GM12873 (cell line): ENCODE data around the gene NTHL1.

Experiments used
- CTCF ChIP-seq: IDR thresholded peaks from 2 replicates; pipeline ENCODE4 v1.5.1; 2012; ENCODE audit warnings: low read depth, mild to moderate bottlenecking, moderate library complexity, low read length, control low read depth; ENCODE audit not compliant: insufficient read depth; ENCODE audit errors: missing control alignments

The NTHL1 gene

GRCh38 chr16:2070576-2071453 lies 23.2 kb upstream of the NTHL1 start:
- TF ChIP-seq CTCF = no peak

- TF ChIP-seq CTCF = no peak
These were observed 18.5 kb upstream of the NTHL1 start for GRCh38 chr16:2066139-2066538.

GRCh38 chr16:2064368-2064945 lies 16.8 kb upstream of the NTHL1 start:
- no peak for TF ChIP-seq CTCF

- no peak for TF ChIP-seq CTCF
These were observed 16.2 kb upstream of the NTHL1 start for GRCh38 chr16:2063861-2064260.

- TF ChIP-seq CTCF = no peak
These were observed 15.2 kb upstream of the NTHL1 start for GRCh38 chr16:2062801-2063200.

GRCh38 chr16:2061526-2061925 lies 13.9 kb upstream of the NTHL1 start:
- no peak for TF ChIP-seq CTCF

GRCh38 chr16:2061023-2061422 lies 13.4 kb upstream of the NTHL1 start:
- no peak for TF ChIP-seq CTCF
